IPS-18c (cell line): ENCODE results near the gene SLC28A2.
"Not testable (repeated sequence)": the region's sequence is repeated elsewhere in the genome, so short reads cannot be mapped to it uniquely, and the experiment has no call there.

Experiments
- H3K4me3 ChIP-seq: 2 replicates; pipeline ENCODE4 v1.7.0; 2013; ENCODE audit warnings: low read depth, mild to moderate bottlenecking, low read length, moderate library complexity; ENCODE audit not compliant: insufficient read depth
- H3K9me3 ChIP-seq: one replicate; pipeline ENCODE4 v1.6.1; 2013; ENCODE audit warnings: mild to moderate bottlenecking, low read length, moderate library complexity; ENCODE audit not compliant: control insufficient read depth, insufficient read depth

Gene SLC28A2

DNA sequence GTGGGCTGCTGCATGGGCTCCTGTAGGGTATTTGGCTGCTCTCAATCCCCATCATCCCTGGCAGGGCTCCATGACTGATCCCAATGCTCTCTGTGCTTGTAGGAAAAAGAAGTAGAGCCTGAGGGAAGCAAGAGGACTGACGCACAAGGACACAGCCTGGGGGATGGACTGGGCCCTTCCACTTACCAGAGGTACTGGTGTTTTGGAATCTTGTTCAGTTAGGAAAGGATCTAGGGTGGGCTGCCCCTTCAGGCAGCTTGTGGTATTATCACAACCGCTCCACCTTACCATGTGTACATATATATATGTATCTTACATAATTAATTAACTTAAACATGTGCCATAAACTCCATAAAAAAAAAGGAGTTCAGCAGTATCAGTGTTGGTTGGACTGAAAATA is 1.3 kb downstream of the SLC28A2 start:
- Histone ChIP-seq H3K9me3 (no peaks in the 10 kb centered on the region), H3K4me3 (no peak overlapping the region)

DNA sequence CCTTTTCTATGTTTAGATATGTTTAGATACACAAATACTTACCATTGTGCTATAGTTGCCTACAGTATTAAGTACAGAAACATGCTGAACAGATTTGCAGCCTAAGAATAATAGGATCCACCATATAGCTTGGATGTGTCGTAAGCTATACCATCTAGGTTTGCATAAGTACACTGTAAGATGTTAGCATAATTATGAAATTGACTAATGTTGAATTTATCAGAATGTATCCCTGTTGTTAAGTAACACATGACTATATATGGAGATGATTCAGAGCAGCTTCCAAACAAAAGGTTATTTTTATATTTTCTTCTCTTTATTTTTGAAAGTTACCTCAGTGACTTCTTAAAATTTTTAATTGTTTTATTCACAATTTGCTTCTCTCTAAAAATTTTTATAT is 2.4 kb downstream of the SLC28A2 start:
- Histone ChIP-seq H3K4me3 (no peak overlapping the region), H3K9me3 (no peaks in the 10 kb centered on the region)

DNA sequence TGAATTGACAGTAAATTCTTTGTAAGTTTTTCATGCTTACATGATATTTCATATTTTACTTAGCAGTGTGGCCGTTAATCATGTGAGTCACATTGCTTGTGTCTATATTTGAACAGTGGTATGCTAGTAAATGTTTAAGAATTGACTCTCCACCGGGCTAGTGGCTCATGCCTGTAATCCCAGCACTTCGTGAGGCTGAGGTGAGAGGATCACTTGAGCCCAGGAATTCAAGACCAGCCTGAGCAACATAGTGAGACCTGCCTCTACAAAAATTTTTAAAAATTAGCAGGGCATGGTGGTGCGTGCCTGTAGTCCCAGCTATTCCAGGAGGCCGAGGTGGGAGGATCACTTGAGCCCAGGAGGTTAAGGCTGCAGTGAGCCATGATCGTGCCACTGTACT is 2.8 kb downstream of the SLC28A2 start:
- H3K9me3 ChIP-seq, H3K4me3 ChIP-seq: not testable (repeated sequence)

- Histone ChIP-seq H3K4me3 (no peak overlapping the region), H3K9me3 (no peaks in the 10 kb centered on the region)
These were observed 7.8 kb downstream of the SLC28A2 start for GRCh38 chr15:45259796-45260195.

DNA sequence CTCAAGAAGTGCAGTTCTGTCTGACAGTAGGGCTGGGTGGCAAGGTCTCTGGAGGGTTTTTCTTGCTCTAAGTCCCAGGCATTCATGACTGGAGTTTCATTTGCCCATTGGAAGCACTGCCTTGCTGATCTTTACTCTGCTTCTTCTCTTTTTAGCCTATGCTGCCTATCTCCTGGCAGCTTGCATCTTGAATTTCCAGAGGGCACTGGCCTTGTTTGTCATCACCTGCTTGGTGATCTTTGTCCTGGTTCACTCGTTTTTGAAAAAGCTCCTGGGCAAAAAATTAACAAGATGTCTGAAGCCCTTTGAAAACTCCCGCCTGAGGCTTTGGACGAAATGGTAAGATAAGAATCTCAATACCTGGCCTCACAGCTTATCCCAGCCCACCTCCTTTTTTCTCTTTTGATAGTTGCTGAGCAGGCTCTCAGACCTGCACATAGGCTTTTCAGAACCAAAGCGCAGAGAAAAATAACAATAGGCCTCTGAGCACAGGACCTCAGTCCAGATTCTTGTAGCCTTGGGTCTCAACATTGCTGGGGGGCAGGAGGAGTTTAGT is 10.9 kb downstream of the SLC28A2 start:
- Histone ChIP-seq H3K9me3 (no peaks in the 10 kb centered on the region), H3K4me3 (no peak overlapping the region)

DNA sequence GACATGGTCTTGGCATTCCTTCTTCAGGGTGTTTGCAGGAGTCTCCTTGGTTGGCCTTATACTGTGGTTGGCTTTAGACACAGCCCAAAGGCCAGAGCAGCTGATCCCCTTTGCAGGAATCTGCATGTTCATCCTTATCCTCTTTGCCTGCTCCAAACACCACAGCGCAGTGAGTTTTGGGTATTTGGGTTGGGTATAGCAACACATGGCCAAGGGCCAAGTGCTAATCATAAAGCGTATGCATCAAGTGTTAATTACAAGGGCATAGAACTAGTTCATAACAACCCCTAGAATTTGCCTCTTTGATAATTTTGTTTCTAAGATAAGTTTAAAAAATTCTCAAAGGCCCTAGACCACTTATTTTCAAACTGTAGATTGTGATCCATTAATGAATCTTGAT is 11.8 kb downstream of the SLC28A2 start:
- Histone ChIP-seq H3K4me3 (no peak overlapping the region), H3K9me3 (no peaks in the 10 kb centered on the region)

DNA sequence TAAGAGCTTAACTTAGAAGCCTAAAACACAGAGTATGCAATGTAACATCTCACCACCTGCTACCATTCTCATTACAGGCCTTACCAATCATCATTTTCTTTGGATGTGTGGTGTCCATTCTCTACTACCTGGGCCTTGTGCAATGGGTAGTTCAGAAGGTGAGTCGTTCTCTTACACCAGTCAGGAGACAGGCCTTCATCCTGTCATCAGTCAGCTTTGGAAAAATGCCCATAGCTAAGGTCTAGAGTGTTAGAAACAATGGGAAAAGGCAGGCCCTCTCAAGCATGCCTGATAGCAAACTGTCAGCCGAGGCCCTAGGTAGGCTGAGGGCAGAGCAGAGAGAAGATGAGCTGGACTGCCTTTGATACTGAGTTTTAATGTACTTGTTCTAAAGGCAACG is 13.5 kb downstream of the SLC28A2 start:
- H3K4me3 ChIP-seq, result no peak overlapping the region
- no peaks in the 10 kb centered on the region for H3K9me3 ChIP-seq

DNA sequence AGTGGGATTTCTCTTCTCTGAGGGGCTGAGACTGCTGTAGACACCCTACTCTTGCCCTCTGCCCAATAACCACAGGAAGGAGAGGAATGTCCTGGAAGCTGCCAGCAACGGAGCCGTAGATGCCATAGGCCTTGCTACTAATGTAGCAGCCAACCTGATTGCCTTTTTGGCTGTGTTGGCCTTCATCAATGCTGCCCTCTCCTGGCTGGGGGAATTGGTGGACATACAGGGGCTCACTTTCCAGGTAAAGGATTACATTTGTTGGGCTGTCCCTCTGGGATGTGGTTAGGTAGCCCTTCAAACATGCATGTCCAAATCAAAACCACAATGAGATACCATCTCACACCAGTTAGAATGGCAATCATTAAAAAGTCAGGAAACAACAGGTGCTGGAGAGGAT is 16.1 kb downstream of the SLC28A2 start:
- no peak overlapping the region for H3K4me3 ChIP-seq

GRCh38 chr15:45274636-45275380 is 22.8 kb downstream of the SLC28A2 start:
- Histone ChIP-seq H3K4me3 (no peak overlapping the region), H3K9me3 (no peaks in the 10 kb centered on the region)

More for the DNA sequence above, 16.1 kb downstream of the SLC28A2 start:
- H3K9me3 ChIP-seq, result no peaks in the 10 kb centered on the region

DNA sequence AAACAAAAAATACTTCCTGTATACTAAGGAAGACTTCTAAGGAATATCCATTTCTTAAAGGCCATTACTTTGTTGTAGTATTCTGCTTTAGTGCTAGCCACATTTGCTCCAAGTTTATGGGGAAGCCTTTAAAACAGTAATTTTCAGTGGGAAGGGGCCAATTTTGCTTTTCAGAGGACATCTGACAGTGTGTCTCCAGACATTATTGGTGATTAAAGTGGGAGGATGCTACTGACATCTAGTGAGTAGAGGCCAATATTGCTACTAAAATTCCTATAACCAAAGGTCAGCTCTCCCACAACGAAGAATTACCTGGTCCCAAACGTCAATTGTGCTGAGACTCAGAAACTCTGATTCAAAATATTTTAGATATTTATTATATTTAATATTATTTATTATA is 24.8 kb downstream of the SLC28A2 start:
- no peaks in the 10 kb centered on the region for H3K9me3 ChIP-seq
- H3K4me3 ChIP-seq, result no peak overlapping the region

DNA sequence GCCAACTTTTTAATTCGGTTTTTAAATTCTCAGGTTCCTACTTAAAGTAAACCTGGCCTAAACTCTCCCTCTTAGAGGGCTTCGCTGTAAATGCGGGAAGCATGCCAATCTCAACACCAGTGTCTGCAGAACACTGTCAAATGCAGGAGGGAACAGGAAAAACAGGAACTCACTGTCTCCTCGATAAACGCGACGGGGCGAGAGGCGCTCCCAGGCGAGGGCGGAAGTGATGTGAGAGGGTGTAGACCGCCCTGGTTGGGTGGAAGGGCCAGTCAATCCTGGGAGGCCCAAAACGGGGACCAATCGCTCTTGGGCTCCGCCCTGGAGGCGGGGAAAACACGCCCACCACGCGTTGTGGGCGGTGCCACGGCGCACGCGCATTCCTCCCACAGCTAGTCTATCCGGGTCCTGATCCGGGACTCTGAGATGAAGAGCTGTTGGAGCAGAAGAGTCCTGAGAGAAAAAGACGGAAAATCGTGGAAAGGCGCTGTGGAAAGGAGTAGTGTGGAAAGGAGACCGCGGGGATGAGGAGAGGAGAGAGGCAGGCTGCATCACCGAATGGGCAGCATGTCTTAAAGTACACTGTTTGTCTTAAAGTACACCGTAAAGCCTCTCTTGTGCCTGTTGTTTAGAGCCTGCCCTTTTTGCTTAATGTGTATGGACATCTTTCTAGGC is 27.1 kb downstream of the SLC28A2 start:
- Histone ChIP-seq H3K4me3 (peak overlapping the region; percentile 70), H3K9me3 (no peaks in the 10 kb centered on the region)

DNA sequence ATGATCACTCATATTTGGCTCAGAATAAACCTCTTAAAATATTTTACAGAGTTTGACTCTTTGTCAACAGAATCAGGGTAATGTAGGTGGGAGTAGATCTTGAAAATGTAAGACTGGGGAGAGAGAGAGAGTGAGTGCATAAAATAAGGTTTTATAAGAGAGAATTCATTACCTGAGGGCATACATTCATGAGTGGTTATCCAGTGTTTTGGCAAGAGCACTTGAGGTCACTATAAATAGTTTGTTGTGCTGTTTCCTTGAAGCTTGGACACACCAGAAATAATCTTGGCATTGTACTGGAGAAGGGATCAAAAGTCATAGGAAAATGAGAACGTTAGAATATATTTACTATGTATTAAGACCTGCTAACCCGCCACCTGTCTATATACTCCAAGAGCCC is 33.4 kb downstream of the SLC28A2 start:
- Histone ChIP-seq H3K9me3 (no peaks in the 10 kb centered on the region), H3K4me3 (no peak overlapping the region)

GRCh38 chr15:45287390-45287956 is 35.4 kb downstream of the SLC28A2 start:
- no peak overlapping the region for H3K4me3 ChIP-seq
- H3K9me3 ChIP-seq, result no peaks in the 10 kb centered on the region

GRCh38 chr15:45288947-45289346 is 36.9 kb downstream of the SLC28A2 start:
- Histone ChIP-seq H3K4me3 (no peak overlapping the region), H3K9me3 (no peaks in the 10 kb centered on the region)

DNA sequence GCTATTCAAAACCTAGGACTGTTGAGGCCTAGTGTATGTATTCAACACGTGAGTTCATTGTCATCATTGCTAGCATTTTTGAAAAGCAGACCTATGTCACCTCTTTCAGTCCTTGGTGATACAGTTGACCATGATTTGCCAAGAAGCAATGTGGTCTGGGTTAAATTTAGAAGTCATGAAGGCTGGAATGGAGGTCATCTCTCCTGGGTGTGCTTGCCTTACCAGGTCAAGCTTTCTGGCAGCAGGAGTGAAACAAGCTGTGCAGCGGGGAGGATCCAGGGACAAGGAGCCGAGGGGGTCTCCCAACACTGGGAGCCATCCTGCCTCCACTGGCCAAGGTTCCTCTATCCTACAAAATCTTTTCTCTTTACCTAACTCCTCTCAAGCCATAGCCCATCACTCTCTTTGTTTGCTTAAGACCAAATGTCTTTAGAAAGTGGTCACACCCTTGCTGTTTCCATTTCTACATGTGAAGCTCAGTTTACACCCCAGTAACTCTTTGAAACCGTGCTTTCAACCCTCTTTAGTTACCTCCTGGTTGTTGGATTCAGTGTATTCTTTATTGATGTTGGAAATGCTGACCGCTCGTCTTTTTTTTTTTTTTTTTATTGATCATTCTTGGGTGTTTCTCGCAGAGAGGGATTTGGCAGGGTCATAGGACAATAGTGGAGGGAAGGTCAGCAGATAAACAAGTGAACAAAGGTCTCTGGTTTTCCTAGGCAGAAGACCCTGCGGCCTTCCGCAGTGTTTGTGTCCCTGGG is 40.0 kb downstream of the SLC28A2 start:
- no peak overlapping the region for H3K4me3 ChIP-seq
- H3K9me3 ChIP-seq, result peaks cover 7% of the 10 kb centered on the region

DNA sequence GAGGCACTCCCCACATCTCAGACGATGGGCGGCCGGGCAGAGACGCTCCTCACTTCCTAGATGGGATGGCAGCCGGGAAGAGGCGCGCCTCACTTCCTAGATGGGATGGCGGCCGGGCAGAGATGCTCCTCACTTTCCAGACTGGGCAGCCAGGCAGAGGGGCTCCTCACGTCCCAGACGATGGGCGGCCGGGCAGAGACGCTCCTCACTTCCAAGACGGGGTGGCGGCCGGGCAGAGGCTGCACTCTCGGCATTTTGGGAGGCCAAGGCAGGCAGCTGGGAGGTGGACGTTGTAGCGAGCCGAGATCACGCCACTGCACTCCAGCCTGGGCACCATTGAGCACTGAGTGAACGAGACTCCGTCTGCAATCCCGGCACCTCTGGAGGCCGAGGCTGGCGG is 41.3 kb downstream of the SLC28A2 start:
- not testable (repeated sequence) for H3K4me3 ChIP-seq

GRCh38 chr15:45298964-45299378 is 46.9 kb downstream of the SLC28A2 start:
- H3K4me3 ChIP-seq, result not testable (repeated sequence)
- H3K9me3 ChIP-seq, result peaks cover 11% of the 10 kb centered on the region

More for the DNA sequence above, 41.3 kb downstream of the SLC28A2 start:
- H3K9me3 ChIP-seq, result not testable (repeated sequence)
